ENCODE measurements around the gene NDUFB7.
"Not testable (repeated sequence)": the region's sequence is repeated elsewhere in the genome, so short reads cannot be mapped to it uniquely, and the experiment has no call there.

The NDUFB7 gene

GRCh38 chr19:14571695-14572490 is at the start of gene NDUFB7:
Gene NDUFB7, minus strand, starts transcription at chr19:14572066. Its CDS starts 66 bp downstream, at chr19:14572000.
- DNase-seq, result peak; percentile 96

GRCh38 chr19:14619404-14619803 is 47.5 kb upstream of the NDUFB7 start:
- DNase-seq, result no peak

- no peak for DNase-seq
Observed at GRCh38 chr19:14616407-14616806, 44.5 kb upstream of the NDUFB7 start.

GRCh38 chr19:14615623-14616022 is 43.8 kb upstream of the NDUFB7 start:
- DNase-seq, result no peak

- DNase-seq, result no peak
Observed at GRCh38 chr19:14614099-14614412, 42.2 kb upstream of the NDUFB7 start.

GRCh38 chr19:14613399-14614098 is 41.7 kb upstream of the NDUFB7 start:
- DNase-seq, result not testable (repeated sequence)

GRCh38 chr19:14612657-14613056 is 40.8 kb upstream of the NDUFB7 start:
- no peak for DNase-seq

GRCh38 chr19:14612242-14612641 is 40.4 kb upstream of the NDUFB7 start:
- not testable (repeated sequence) for DNase-seq

- DNase-seq, result no peak
Observed at GRCh38 chr19:14611051-14611450, 39.2 kb upstream of the NDUFB7 start.

GRCh38 chr19:14606627-14607026 is 34.8 kb upstream of the NDUFB7 start:
- no peak for DNase-seq

- peak; percentile 10 for DNase-seq
Observed at GRCh38 chr19:14603990-14604387, 32.1 kb upstream of the NDUFB7 start.

- DNase-seq, result no peak
Observed at GRCh38 chr19:14599548-14600147, 27.8 kb upstream of the NDUFB7 start.

GRCh38 chr19:14595558-14595957 is 23.7 kb upstream of the NDUFB7 start:
- no peak for DNase-seq

GRCh38 chr19:14589433-14589832 is 17.6 kb upstream of the NDUFB7 start:
- peak; percentile 63 for DNase-seq

GRCh38 chr19:14585187-14585586 is 13.3 kb upstream of the NDUFB7 start:
- DNase-seq, result peak; percentile 90

- DNase-seq, result not testable (repeated sequence)
Observed at GRCh38 chr19:14584372-14584771, 12.5 kb upstream of the NDUFB7 start.

GRCh38 chr19:14582894-14583340 is 11.1 kb upstream of the NDUFB7 start, which contains the start of gene CLEC17A:
Gene CLEC17A, plus strand, starts transcription at chr19:14583084. Its CDS starts 77 bp downstream, at chr19:14583161.
- no peak for DNase-seq

- peak; percentile 41 for DNase-seq
Observed at GRCh38 chr19:14580623-14581237, 8.9 kb upstream of the NDUFB7 start.

- no peak for DNase-seq
Observed at GRCh38 chr19:14577885-14578427, 6.1 kb upstream of the NDUFB7 start.

- DNase-seq, result no peak
Observed at GRCh38 chr19:14577264-14577663, 5.4 kb upstream of the NDUFB7 start.

- DNase-seq, result no peak
Observed at GRCh38 chr19:14576363-14576762, 4.5 kb upstream of the NDUFB7 start.

- DNase-seq, result no peak
Observed at GRCh38 chr19:14575428-14575980, 3.6 kb upstream of the NDUFB7 start.
